Islet of Langerhans (tissue), 1 donor: ENCODE results near the gene SLC46A3.
"Not testable (repeated sequence)": the region's sequence is repeated elsewhere in the genome, so short reads cannot be mapped to it uniquely, and the experiment has no call there.

Experiments used
- FAIRE-seq: peaks from one replicate; lab custom pipeline; 2011; peaks lifted over from hg19 to GRCh38; lab: Jason Lieb, UNC

Gene SLC46A3, protein sequence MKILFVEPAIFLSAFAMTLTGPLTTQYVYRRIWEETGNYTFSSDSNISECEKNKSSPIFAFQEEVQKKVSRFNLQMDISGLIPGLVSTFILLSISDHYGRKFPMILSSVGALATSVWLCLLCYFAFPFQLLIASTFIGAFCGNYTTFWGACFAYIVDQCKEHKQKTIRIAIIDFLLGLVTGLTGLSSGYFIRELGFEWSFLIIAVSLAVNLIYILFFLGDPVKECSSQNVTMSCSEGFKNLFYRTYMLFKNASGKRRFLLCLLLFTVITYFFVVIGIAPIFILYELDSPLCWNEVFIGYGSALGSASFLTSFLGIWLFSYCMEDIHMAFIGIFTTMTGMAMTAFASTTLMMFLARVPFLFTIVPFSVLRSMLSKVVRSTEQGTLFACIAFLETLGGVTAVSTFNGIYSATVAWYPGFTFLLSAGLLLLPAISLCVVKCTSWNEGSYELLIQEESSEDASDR

DNA sequence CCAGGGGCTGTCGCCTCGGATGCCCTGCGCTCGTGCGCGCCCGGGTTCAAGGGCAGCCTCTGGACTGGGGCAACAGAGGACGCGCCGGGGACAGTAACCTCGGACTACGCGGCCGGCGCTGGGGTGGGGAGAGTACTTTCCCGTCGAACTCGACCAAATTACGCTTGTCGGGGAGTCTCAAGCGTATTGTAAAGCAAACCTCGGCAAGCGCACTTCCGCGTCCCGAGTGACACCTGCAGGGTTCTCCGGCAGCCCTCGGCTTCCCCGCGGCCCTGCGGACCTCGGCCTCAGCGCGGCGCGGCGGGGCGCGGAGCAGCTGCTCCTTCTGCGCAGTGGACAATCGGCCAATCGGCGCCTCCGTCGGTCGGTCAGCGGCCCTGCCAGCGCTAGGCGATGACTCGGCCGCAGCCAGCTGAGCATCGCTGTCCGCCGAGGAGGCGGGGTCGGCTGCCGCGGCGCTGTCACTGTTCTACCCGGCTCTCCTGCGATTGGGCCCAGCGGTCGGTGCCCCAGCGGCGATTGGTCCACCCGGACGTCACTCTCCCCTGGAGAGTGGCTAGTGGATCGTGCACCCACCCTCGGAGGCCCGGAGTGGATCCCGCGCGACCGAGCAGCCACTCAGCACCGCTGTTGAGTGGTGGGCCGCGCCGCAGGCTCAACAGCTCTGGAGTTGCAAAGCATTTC lies at the start of gene SLC46A3:
Gene SLC46A3, minus strand, starts transcription at position 428 of the 684 bp plus-strand sequence. CDS start 972 bp downstream, outside the sequence.
- no peak for FAIRE-seq

DNA sequence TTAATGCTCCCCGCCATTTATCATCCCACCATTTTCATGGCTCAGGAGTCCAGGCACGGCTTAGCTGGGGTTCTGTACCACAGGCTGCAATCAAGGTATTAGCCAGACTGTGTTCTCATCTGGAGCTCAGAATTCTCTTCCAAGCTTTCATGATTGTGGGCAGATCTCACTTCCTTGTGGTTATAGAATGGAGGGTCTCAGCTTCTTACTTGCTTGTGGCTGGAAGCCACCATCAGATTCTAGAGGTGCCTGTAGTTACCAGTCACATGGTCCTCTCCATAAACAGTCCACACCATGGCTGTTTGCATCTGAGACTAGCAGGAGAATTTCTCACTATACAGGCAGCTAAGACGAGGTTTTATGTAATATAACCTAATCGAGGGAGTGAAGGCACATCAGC lies 45.1 kb upstream of the SLC46A3 start:
- no peak for FAIRE-seq

DNA sequence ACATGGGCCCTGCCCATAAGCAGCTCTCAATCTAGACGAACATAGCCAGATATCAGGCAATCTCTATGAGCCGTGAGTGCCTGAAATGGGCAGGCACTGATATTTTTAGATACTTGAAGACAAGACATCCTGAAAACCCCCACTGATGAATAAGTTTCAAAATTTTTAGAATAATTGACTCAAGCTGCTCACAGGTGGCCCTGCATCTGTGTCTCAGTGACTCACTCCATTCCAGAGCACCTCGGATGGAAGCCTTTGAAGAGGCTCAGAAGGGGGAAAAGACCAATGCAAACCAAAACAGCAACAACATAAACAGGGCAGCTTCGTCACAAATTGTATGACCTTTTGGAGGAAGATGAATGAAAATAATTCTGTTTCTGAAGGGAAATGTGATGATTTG lies 42.8 kb upstream of the SLC46A3 start:
- FAIRE-seq = no peak

DNA sequence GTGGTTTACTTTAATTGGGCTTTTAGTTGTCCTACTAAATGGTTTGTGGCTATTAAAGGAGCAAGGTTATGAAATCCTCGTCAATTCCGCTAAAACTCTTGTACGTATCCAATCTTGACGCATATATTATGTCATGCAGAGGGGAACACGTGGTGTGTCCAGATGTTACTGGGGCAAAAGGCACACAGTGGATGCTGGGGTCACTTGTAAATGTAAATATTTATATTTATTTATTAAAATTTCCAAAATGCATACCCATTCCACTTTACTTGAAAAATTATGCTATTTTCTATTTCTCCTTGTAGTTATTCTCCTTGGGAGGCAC lies 36.7 kb upstream of the SLC46A3 start:
- FAIRE-seq = no peak

DNA sequence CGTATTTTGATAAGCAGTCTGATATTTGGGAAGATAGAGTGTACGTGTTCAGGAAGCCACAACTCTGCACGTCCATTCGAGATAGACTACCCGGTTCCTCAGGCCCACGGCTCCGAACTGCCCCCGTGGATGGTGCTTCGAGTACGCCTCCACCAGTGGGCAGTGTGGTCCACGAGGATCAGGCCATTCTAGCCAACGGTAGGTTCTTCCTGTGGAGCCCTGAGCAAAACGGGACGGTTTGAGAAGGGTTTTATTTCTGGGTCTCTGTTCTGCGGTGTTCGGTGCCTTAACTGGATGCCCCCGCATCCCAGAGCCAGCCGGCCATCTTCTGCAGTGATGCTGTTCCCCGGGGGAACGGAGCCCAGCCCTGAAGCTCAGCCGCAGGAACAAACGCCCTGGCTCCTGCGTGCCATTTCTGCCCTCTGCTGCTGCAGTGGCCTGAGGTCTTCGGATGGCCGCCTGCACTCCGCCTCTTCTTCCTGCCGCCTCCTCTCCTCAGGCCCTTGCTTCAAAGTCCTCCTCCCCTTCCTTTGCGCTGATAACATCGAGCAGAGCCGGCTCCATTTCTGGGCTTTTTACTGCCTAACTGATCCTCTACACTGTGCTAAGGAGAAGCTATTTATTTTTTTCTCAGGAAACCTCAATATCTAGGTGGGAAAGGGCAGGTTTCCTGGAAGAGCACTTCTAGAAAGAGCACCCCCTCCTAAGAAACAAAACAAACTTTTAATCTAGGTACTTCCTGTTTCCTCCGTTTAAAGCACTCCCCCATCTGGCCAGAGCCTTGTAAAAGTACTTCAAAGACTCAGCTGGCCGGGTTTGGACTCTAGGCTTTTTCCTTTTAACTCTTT lies 36.2 kb upstream of the SLC46A3 start:
- FAIRE-seq = no peak

DNA sequence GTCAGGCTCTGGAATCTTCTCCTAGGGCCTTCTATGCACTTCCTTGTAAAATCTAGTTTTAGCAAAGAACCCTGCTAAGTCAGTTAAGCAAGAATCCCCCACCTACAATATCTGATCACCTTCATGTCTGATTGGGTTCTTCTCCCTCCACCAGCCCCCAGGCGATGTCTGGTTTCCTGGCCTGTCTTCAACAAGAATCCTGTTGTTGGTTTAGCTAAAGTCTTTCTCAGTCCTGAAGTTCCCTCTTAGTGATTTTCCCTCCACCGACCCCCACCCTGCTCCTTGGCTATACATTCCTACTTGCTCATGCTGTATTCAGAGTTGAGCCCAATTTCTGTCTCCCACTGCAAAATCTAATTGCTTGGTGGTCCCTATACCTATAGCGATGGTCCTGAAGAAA lies 35.2 kb upstream of the SLC46A3 start:
- no peak for FAIRE-seq

DNA sequence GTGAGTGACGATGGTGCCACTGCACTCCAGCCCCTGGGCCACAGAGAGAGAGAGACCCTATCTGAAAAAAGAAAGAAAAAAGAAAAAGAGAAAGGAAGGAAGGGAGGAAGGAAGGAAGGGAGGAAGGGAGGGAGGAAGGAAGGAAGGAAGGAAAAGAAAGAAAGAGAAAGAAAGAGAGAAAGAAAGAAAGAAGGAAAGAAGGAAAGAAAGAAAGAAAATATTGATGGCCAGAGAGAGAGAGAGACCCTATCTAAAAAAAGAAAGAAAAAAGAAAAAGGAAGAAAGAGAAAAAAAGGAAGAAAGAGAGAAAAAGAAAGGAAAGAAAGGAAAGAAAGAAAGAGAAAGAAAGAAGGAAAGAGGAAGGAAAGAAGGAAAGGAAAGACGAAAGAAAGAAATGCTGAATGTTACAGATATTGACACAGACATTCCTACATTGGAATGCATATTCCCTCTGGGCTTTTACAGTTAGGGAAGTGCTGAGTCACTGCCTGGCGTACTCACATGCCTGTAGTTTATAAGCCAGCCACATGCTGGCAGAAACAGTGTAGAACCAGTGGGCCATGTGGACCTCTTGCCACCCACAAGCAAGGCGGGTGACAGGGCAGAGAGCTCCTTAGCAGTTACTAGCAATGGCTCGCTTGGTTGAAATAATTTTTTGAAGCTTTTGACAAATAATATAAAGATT lies 34.6 kb upstream of the SLC46A3 start:
- no peak for FAIRE-seq

DNA sequence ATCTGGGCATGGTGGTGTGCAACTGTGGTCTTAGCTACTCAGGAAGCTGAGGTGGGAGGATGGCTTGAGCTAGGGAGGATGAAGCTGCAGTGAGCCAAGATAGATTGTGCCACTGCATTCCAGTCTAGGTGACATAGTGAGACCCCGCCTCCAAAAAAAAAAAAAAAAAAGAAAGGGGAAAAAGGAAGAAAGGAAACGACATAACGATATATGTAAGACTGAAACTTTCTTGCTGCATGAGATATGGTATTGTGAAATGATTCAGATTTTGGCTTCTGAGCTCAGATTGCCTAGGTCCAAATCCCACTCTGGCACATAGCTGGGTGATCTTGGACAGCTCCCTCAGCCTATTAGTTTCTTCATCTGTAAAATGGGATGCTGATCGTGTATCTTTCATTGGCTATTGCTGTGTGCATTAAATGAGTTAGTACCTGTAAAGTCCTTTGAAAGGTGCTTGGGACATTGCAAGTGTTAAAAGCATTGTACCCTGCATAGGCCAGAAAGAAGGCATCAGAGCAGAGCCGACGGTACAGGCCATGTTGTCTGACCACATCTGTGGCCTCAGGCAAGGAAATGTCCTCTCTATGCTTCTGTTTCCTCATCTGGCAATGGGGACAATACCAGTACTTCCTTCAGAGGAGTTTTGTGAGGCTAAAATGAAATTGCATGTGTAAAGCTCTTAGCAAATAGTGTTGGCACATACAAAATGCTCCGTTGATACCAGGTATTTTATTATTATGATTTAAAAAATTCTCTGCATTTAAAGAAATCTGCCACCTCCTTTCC lies 32.6 kb upstream of the SLC46A3 start:
- no peak for FAIRE-seq

DNA sequence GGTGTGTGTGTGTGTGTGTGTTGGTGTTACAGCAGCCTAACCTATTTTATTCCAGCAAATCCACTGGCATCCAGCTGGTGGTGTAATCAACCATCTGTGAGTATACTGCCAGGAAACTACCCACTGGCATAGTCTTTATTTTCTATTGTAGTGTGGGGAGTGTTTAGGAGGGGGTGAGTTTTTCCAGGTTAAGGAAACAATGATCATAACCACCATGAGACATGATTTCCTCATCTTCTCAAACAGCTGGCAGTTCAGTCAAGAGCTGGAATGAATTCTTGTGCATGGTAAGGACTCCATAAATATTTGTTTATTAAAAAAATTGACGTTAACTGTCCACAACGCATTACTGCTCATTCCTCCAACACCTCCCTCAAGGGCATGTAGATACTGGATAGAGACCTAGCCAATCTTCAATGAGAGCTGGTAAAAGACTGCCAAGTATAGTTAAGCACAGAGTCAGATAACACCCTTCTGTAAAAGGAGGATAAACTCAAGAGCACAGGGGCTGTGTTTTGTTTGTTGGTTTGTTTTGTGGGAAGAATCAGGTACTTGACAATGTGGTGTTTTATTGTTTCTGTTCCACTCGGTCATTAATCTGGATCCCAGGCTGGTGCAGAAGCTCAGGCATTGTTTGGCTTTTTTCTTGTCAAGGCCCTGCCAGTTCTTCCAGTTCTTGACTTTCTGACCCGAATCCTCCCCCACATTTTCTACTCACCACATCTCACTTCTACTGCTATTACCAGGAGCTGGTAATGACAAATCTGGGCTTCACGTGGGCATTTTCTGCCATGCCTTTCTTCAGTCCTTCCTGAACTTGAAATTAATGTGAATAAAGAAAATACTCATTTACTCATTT lies 31.6 kb upstream of the SLC46A3 start:
- FAIRE-seq = no peak

DNA sequence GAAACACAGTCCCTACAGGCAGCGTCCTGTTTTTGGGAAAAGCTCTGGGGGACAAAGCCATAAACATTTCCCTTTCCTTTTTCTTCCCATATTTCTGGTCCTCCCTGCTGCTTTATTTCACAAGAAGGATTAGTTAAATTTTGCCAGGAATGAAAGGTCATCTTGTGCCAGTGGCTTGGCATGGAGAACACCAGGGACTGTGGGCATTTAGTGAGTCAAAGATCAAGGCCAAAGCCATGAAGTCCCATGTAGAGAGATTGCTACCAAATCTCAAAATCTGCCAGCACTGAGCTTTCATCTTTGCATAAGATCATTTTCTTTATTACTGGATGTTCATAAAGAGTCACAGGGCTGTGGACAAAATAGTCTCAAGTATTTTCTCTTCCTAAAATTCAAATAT lies 29.1 kb upstream of the SLC46A3 start:
- FAIRE-seq = no peak

DNA sequence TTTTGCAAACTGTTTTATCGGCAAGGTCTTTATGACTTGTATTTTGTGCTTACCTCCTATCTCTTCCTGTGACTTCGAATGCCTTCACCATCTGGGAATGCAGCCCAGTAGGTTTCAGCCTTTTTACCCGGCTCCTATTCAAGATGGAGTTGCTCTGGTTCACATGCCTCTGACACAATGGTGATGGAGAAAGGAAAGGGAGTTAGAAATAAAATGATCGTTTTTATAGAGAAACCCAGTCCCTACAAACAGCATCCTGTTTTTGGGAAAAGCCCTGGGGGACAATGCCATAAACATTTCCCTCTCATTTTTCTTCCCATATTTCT lies 27.5 kb upstream of the SLC46A3 start:
- FAIRE-seq = no peak

DNA sequence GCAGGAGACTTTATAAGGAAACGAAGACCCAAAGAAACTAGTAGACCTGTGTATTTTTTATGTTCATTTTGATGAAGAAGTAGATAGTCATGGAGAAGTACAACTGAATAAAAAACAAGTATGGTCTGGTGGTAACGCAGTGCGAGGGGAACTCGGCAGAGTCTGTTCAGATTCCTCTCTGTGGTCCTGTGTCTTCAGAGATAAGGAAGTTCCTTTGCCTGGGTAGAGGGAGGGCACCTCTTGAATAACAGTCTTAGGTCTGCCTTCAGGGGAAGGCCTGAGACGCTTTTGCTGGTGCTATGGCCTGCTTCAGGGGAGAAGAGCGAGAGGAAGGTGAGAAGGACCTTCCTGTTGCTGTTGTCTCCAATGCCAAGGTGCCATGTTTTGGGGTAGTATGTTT lies 25.9 kb upstream of the SLC46A3 start:
- FAIRE-seq = no peak

DNA sequence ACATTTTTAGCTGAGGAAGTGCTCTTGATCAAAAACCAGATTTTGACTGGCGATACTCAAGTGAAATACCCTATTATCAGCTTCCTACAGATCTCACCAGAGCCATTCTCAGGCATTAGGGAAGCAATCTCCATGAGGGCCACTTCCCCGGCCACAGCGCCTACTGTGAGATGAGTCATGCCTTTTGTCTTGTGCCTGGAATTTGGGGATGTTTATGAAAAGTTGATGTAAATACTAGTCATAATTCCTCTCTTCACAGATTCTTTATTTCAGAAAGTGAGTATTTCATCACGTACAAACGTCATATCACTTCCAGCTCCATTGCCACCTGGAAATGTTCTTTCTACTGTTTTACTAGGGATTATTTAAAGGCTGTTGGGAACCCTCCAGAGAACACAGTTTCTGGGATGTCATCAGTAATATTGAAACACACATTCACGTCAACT lies 25.3 kb upstream of the SLC46A3 start:
- FAIRE-seq = no peak

DNA sequence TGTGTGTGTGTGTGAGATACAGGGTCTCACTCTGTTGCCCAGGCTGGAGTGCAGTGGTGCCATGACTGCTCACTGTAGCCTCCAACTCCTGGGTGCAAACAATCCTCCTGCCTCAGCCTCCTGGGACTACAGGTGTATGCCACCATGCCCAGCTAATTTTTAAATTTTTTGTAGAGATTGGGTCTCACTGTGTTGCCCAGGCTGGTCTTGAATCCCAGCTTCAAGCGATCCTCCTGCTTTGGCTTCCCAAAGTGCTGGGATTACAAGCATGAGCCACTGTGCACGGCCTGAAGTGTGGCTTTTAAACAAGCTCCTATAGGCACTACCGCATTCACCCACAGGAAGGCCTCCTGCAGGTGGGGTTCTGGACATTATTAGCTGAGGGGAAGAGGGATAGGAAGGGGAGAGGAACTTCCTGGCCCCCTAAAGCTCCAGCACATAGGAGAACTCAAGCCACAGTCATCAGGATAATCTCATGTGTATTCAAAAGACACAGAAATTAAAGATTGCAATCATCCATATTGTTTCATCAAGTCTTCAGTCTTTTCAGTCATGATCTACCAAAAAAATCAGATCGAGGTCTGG lies 24.8 kb upstream of the SLC46A3 start:
- FAIRE-seq = no peak

DNA sequence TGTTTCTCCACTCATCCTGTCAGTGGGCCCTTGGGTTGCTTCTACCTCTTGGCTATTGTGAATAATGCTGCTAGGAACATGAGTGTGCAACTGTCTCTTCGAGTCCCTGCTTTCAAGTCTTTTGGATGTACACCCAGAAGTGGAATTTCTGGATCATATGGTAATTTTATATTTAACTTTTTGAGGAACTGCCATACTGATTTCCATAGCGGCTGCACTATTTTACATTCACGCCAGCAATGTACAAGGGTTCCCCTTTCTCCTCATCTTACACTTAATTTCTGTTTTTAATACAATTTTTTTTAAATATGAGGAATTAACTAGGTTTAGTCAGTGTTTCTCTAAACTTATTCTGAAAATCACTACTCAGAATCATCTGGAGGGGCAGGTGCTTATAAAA lies 24.2 kb upstream of the SLC46A3 start:
- no peak for FAIRE-seq

DNA sequence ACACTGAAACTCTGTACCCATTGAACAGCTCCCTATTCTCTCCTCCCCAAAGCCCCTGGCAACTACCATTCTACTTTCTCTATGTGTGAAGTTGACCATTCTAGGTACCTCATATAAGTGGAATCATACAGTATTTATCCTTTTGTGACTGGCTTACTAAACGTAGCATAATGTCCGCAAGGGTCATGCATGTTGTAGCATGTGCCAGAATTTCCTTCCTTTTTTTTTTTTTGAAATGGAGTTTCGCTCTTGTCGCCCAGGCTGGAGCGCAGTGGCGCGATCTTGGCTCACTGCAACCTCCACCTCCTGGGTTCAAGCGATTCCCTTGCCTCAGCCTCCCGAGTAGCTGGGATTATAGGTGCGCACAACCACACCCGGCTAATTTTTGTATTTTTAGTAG lies 23.7 kb upstream of the SLC46A3 start:
- not testable (repeated sequence) for FAIRE-seq

DNA sequence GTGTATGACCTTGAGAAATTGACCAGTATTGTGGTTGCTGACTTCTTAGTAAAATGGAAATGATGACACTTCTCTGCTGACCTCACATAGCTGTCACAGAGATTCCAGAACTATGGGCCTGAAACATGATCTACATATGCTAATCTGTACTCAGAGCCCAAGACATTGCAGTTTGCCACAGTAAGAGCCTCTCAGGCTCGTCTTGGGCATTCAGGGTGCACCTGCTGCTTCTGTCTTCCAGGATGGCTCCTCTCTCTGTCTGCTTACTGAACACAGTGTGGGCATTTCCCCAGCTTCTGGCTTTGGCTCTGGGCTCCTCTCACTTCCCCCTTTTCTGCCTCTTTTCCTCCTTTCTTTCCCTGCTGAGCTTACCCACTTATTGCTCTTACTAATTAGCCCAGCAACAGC lies 22.3 kb upstream of the SLC46A3 start:
- no peak for FAIRE-seq

DNA sequence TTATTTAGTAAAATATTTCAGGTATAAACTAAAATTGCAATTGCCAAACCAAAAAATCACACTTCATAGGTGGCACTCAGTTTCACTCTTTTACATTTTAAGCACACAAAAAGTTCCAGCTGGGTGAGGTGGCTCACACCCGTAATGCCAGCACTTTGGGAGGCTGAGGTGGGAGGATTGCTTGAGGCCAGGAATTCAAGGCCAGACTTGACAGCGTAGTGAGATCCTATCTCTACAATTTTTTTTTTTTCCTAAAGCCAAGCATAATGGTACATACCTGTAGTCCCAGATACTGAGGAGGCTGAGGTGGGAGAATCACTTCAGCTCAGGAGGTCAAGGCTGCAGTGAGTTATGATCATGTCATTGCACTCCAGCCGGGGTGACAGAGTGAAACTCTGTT lies 20.6 kb upstream of the SLC46A3 start:
- FAIRE-seq = no peak

DNA sequence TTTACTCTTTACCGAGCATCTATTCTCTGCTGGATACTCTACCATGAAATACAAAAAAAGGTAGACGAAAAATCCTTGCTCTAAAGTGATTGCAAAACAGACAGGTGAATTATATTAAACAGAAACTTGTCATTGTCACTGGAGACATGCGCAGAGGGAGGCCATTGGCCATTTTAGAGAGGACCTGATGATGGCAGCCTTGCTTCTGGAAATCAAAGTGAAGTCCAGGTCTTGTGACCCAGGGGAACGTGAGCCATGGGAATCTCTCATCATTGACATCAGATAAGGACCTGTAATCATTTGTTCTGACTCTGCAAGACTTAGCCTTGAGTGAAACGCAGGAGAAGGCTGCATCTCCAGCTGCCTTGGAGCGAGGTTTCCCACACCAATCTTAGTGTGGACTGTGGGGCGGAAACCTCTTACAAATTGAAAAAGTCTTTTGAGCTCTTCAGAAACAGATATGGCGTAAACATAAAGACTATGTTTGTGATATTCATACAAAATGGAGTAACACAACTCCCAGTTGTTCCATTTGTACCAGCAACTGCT lies 16.8 kb upstream of the SLC46A3 start:
- FAIRE-seq = no peak

DNA sequence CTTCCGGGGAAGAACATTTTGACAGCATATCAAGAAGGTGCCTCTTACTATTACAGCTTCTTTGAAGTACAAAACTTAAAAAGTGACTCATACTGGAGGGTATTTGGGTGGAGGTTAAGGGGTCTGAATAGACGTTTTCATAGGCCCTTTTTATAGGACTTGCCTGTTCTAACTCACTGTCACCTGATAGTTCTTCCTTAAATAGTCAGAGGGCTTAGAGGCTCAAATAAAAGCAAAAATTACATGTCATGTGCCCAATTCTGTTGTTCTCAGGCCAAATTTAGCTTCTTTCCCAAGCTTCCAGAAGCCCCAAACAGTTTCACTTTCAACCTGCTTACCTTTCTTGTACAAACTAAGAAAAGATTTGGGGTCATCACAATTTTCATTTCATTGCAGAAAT lies 16.1 kb upstream of the SLC46A3 start:
- FAIRE-seq = no peak
